ENCODE data around the gene TSPAN15.

TSPAN15 gene

DNA sequence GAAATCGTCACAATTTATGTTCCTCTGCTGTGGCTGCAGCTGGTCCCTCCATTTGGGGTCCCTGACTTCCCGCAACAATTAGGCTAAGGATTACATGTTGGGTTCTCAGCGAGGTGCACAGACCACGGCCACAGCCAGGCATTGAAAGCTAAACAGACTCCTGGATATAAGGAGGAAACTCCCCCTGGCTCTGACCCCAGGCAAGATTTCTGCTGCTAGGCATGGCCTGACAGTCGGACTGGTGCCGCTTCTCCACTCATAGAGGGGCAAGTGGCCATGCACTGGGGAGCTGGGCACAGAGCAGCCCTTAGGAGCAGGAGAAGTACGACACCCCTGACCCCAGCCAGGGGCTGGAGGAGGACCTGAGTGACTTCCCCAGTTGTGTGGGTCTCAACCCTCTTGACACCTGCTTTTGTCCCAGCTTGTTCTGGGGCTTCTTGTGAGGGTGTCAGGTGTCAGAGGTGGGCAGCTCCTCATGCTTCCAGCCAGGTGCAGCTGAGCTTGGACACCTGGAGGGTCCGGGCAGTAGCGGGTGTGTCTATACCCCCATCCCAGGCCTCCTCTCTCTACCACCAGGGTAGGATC is 38.3 kb downstream of the TSPAN15 start:
- no peak overlapping the region for H3K4me3 ChIP-seq (ENCODE audit: insufficient read length, low read depth)
- H3K27me3 ChIP-seq (ENCODE audit: insufficient read depth, insufficient read length), result no peaks in the 10 kb centered on the region
- no peak for TF ChIP-seq SUZ12 (IDR thresholded peaks at IDR 0.05; ENCODE audit: extremely low read depth, insufficient read depth, insufficient read length)
- no peak for TF ChIP-seq ZNF274 (IDR thresholded peaks at IDR 0.05; ENCODE audit: low read depth, low read length)
- TF ChIP-seq YY1 (IDR thresholded peaks at IDR 0.05; ENCODE audit: insufficient read depth, insufficient read length), result no peak
- peaks cover 19% of the 10 kb centered on the region; the same call in 1 of the 2 replicates for H3K9me3 ChIP-seq (ENCODE audit: insufficient read depth, low read length)
- peaks cover 9% of the 10 kb centered on the region for H3K4me1 ChIP-seq (ENCODE audit: insufficient read depth, insufficient read length)
- no peak overlapping the region for H3K9ac ChIP-seq (ENCODE audit: insufficient read length, low read depth)
- no peak for DNase-seq (ENCODE audit: low read depth, low spot score)
- H3K36me3 ChIP-seq (ENCODE audit: insufficient read depth, insufficient read length, low read length), result no peaks in the 10 kb centered on the region

DNA sequence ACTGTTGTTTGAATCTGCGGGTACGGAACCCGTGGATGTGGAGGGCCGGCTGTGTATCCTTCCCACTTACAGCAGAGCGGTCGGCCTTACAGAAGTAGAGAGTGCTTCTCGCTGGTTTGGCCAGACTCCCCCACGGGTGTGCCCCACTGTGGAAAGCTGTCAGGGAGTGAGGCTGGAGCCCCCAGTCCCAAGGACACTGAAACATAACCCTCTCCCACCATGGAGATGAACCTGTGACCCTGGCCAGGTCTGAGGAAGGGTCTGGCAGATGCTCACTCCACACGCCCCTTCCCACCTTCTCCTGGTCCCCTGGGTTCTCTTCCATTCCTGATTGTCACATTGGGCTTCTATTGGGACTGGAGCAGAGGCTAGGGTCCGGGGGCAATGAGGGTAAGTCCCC is 39.6 kb downstream of the TSPAN15 start:
- no peak overlapping the region for H3K4me3 ChIP-seq (ENCODE audit: insufficient read length, low read depth)
- TF ChIP-seq SUZ12 (IDR thresholded peaks at IDR 0.05; ENCODE audit: extremely low read depth, insufficient read depth, insufficient read length), result no peak
- TF ChIP-seq ZNF274 (IDR thresholded peaks at IDR 0.05; ENCODE audit: low read depth, low read length), result no peak
- no peak for TF ChIP-seq YY1 (IDR thresholded peaks at IDR 0.05; ENCODE audit: insufficient read depth, insufficient read length)

DNA sequence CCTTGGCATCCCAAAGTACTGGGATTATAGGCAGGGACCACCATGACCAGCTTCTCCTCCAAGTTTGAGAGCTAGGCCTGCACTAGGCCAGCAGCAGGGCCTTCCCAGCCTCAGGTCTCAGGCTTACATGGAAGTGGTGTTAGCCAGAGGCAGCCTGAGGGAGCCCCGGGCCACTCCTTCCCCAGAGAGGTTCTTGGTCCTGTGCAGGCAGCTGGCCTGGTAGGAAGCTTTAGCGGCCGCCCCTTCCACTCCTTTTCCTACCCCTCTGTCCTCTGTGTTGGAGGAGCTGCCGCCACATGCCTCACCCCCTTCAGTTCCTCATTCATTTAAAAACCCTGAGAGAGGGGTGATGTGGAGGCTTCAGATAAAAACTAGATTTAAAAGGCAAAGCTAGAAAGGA is 40.3 kb downstream of the TSPAN15 start:
- peaks cover 19% of the 10 kb centered on the region; the same call in 1 of the 2 replicates for H3K9me3 ChIP-seq (ENCODE audit: insufficient read depth, low read length)
- TF ChIP-seq SUZ12 (IDR thresholded peaks at IDR 0.05; ENCODE audit: extremely low read depth, insufficient read depth, insufficient read length) (no peak), ZNF274 (IDR thresholded peaks at IDR 0.05; ENCODE audit: low read depth, low read length) (no peak), YY1 (IDR thresholded peaks at IDR 0.05; ENCODE audit: insufficient read depth, insufficient read length) (no peak)
- H3K27me3 ChIP-seq (ENCODE audit: insufficient read depth, insufficient read length), result no peaks in the 10 kb centered on the region
- DNase-seq (ENCODE audit: low read depth, low spot score), result no peak
- no peak overlapping the region for H3K9ac ChIP-seq (ENCODE audit: insufficient read length, low read depth)
- no peak overlapping the region for H3K4me3 ChIP-seq (ENCODE audit: insufficient read length, low read depth)
- H3K36me3 ChIP-seq (ENCODE audit: insufficient read depth, insufficient read length, low read length), result no peaks in the 10 kb centered on the region
- peaks cover 12% of the 10 kb centered on the region for H3K4me1 ChIP-seq (ENCODE audit: insufficient read depth, insufficient read length)

More for the DNA sequence above, 39.6 kb downstream of the TSPAN15 start:
- peaks cover 12% of the 10 kb centered on the region for H3K4me1 ChIP-seq (ENCODE audit: insufficient read depth, insufficient read length)
- no peak overlapping the region for H3K9ac ChIP-seq (ENCODE audit: insufficient read length, low read depth)
- H3K36me3 ChIP-seq (ENCODE audit: insufficient read depth, insufficient read length, low read length), result no peaks in the 10 kb centered on the region
- no peak for DNase-seq (ENCODE audit: low read depth, low spot score)
- no peaks in the 10 kb centered on the region for H3K27me3 ChIP-seq (ENCODE audit: insufficient read depth, insufficient read length)
- peaks cover 19% of the 10 kb centered on the region; the same call in 1 of the 2 replicates for H3K9me3 ChIP-seq (ENCODE audit: insufficient read depth, low read length)

DNA sequence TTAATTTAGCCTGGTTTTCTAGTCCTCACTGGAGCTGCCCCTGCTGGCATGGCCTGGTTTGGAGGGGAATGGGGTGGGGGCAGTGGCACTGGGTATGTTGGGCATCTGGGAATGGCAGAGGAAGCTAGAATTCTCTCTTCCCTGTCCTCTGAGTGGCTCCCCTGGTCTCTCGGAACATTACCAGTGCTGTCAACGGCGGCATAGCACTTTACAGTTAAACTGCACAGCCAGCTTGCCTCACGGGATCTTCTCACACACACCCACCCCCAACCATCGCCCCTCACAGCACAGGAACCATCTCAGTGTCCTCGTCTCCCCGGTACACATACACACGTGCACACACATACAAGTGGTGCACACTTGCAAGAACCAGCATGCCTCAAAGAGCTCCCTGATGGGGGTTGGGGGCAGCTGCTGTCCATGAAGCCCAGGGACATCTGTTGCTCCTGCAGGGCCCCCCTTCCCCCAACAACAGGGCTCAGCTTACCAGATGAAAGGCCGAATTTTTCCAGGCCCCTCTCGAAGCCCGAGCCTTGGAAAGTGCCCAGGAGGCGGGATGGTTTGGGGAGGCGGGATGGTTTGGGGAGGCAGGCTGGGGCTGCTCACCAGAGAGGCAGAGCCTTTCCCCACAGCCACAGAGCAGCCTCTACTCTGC is 41.0 kb downstream of the TSPAN15 start:
- H3K4me1 ChIP-seq (ENCODE audit: insufficient read depth, insufficient read length), result peaks cover 12% of the 10 kb centered on the region
- DNase-seq (ENCODE audit: low read depth, low spot score), result no peak
- no peaks in the 10 kb centered on the region for H3K36me3 ChIP-seq (ENCODE audit: insufficient read depth, insufficient read length, low read length)
- H3K9me3 ChIP-seq (ENCODE audit: insufficient read depth, low read length), result peaks cover 19% of the 10 kb centered on the region; the same call in 1 of the 2 replicates
- H3K4me3 ChIP-seq (ENCODE audit: insufficient read length, low read depth), result no peak overlapping the region
- TF ChIP-seq SUZ12 (IDR thresholded peaks at IDR 0.05; ENCODE audit: extremely low read depth, insufficient read depth, insufficient read length) (no peak), ZNF274 (IDR thresholded peaks at IDR 0.05; ENCODE audit: low read depth, low read length) (no peak), YY1 (IDR thresholded peaks at IDR 0.05; ENCODE audit: insufficient read depth, insufficient read length) (no peak)
- no peak overlapping the region for H3K9ac ChIP-seq (ENCODE audit: insufficient read length, low read depth)
- H3K27me3 ChIP-seq (ENCODE audit: insufficient read depth, insufficient read length), result no peaks in the 10 kb centered on the region

DNA sequence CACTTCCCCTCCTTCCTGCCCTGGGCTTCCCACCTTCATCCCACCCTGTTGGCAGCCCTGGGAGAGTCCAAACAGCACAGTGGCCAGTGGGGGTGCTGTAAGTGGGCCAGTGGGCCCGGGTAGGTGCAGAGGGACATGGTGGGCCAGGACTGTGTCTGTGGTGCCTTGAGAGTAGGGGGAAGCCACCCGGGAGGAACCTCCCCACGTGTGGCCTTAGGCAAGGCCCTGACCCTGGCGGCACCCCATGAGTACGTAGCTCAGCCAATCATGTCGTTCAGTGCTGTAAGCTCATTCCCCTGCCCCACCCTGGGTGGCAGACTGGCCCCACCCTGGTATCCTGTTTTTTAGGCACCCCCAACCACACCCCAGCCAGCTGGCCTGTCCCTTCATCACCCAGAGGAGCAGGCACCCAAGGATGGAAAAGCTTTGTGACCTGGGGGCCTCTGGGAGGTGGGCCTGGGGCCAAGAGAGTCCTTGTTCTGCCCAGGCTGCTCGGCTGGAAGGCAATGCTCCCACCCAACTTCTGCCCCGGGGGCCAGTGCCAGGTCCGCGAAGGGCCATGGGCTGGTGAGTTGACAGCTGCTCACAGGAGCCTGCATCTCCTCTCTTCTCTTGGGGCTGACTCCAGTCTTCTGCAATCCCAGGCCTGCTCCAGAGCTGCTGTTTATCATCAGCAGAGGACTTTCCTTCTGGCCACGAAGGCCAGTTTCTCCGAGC is 41.6 kb downstream of the TSPAN15 start:
- no peak for DNase-seq (ENCODE audit: low read depth, low spot score)
- H3K36me3 ChIP-seq (ENCODE audit: insufficient read depth, insufficient read length, low read length), result no peaks in the 10 kb centered on the region
- H3K9ac ChIP-seq (ENCODE audit: insufficient read length, low read depth), result no peak overlapping the region
- H3K27me3 ChIP-seq (ENCODE audit: insufficient read depth, insufficient read length), result no peaks in the 10 kb centered on the region
- H3K9me3 ChIP-seq (ENCODE audit: insufficient read depth, low read length), result peaks cover 15% of the 10 kb centered on the region; the same call in 1 of the 2 replicates
- no peak overlapping the region for H3K4me3 ChIP-seq (ENCODE audit: insufficient read length, low read depth)
- no peak for TF ChIP-seq SUZ12 (IDR thresholded peaks at IDR 0.05; ENCODE audit: extremely low read depth, insufficient read depth, insufficient read length)
- TF ChIP-seq ZNF274 (IDR thresholded peaks at IDR 0.05; ENCODE audit: low read depth, low read length), result no peak
- no peak for TF ChIP-seq YY1 (IDR thresholded peaks at IDR 0.05; ENCODE audit: insufficient read depth, insufficient read length)
- peaks cover 12% of the 10 kb centered on the region for H3K4me1 ChIP-seq (ENCODE audit: insufficient read depth, insufficient read length)

DNA sequence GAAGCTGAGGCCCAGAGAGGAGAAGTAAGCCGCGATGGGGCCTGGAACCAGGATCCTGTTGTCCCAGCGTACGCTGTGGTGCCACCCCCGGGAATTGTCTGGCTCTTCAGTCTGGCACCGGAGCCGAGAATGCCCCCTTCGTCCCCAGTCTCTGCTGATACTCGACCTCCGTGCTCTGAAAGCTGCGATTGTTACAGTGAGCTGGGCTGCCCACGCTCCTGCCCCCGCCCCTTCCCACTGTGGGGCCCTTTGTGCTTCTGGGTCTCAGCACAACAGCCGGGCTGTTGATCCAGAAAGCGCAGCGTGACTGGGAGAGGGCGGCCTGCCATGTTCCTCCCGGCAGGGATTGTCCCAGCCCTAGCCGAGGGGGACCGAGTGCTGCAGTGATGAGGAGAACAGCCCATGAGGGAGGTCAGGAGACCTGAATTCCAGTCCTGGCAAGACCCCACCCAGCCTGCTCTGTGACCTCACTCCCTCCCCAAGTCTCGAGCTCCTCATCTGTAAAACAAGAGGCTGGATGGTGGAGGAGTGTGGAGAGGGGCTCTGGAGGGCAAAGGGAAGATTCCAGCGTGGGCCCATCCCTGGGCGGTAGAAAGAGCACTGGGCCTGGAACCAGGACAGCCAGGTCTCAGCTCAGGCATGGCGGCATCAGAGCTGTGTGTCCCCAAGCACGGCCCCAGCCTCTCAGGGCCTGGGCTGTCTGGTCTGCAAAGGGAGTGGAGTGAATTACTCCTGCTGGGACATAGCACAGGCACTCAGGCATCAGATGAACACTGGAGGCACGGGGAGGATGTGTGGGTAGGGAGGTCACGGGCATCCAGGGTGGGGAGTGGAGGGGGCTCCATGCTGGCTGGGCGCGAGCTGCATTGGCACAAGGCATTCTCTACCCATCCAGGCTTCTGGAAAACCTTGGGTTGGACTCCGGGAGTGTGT is 43.6 kb downstream of the TSPAN15 start:
- no peaks in the 10 kb centered on the region for H3K27me3 ChIP-seq (ENCODE audit: insufficient read depth, insufficient read length)
- H3K4me3 ChIP-seq (ENCODE audit: insufficient read length, low read depth), result no peak overlapping the region
- TF ChIP-seq SUZ12 (IDR thresholded peaks at IDR 0.05; ENCODE audit: extremely low read depth, insufficient read depth, insufficient read length) (no peak), ZNF274 (IDR thresholded peaks at IDR 0.05; ENCODE audit: low read depth, low read length) (no peak), YY1 (IDR thresholded peaks at IDR 0.05; ENCODE audit: insufficient read depth, insufficient read length) (no peak)
- no peak for DNase-seq (ENCODE audit: low read depth, low spot score)
- no peaks in the 10 kb centered on the region for H3K36me3 ChIP-seq (ENCODE audit: insufficient read depth, insufficient read length, low read length)
- no peaks in the 10 kb centered on the region for H3K9me3 ChIP-seq (ENCODE audit: insufficient read depth, low read length)
- peaks cover 12% of the 10 kb centered on the region for H3K4me1 ChIP-seq (ENCODE audit: insufficient read depth, insufficient read length)
- H3K9ac ChIP-seq (ENCODE audit: insufficient read length, low read depth), result no peak overlapping the region
